Right lobe of liver (tissue), 6 donors: ENCODE measurements around the gene CA9. TPM values are rescaled to one million over a fixed set of nuclear protein-coding genes. Genes with fewer than 3 reads are reported as not detected.

Experiments used
- ATAC-seq, 4 donors: fragments of 200-7000 bp; cut with Tn5 transposase; one replicate each; pipeline ENCODE4 v1.9.1; 2020; ENCODE audit warnings: mild to moderate bottlenecking in 4 of 4, moderate library complexity in 4 of 4
- DNase-seq, 3 donors: peaks; one replicate each; pipeline ENCODE4 v3.0.0-alpha.2; 2020
- H3K27ac ChIP-seq, 3 donors: fragments of 200-600 bp; one replicate each; pipeline ENCODE4 v1.8.0; 2022
- H3K27me3 ChIP-seq, 2 donors: fragments of 200-600 bp; one replicate each; pipeline ENCODE4 v1.8.0; 2022
- H3K36me3 ChIP-seq, 4 donors: fragments of 200-600 bp; sonication (generic) in 1 of 4; one replicate each; pipeline versions ENCODE4 v1.5.1 to v1.8.0; 2017 to 2022; ENCODE audit warnings: control low read depth in 1 of 4
- H3K4me1 ChIP-seq, 4 donors: fragments of 200-600 bp; sonication (generic) in 1 of 4; one replicate each; pipeline versions ENCODE4 v1.5.1 to v1.8.0; 2017 to 2022; ENCODE audit warnings: control low read depth in 1 of 4
- H3K4me3 ChIP-seq, 3 donors: fragments of 200-600 bp; one replicate each; pipeline ENCODE4 v1.8.0; 2022
- H3K9me3 ChIP-seq, 4 donors: fragments of 200-600 bp; sonication (generic) in 1 of 4; one replicate each; pipeline versions ENCODE4 v1.5.1 to v1.8.0; 2017 to 2022; ENCODE audit warnings: control low read depth in 1 of 4
- CTCF ChIP-seq, 4 donors: fragments of 200-600 bp in 3 of 4; fragments of 450-650 bp in 1 of 4; IDR thresholded peaks; one replicate each; pipeline versions ENCODE4 v1.5.1 to v1.8.0; 2016 to 2022; ENCODE audit warnings: antibody characterized with exemption in 4 of 4, mild to moderate bottlenecking in 2 of 4
- POLR2A ChIP-seq: fragments of 450-650 bp; IDR thresholded peaks from one replicate; pipeline ENCODE4 v1.6.1; 2017; ENCODE audit warnings: antibody characterized with exemption, mild to moderate bottlenecking
- WGBS: methylation state at CpG from one replicate; pipeline ENCODE4 v1.1.6; 2018; ENCODE audit warnings: low coverage, low lambda C conversion rate; ENCODE audit not compliant: insufficient coverage; ENCODE audit errors: missing lambda C conversion rate; 5-methylcytosine and 5-hydroxymethylcytosine counted together
- intact Hi-C, 2 donors: fragments of 100-400 bp; cut with DNase I; formaldehyde crosslinking; loops; one replicate each; pipeline versions ENCODE4 v1.11.2 to v1.14.1; 2022
- total RNA-seq, 6 experiments: library from RNA; depleted of rRNA in 2 of 6; stranded (reverse); fragments of >200 nt in 2 of 6; fragmentation: NEBNext Ultra II Directional in 3 of 6; extraction: Animal tissue kit (Norgen Biotek cat#: 25700) in 3 of 6; gene quantifications; one replicate each; pipeline versions ENCODE4 v1.1.0 to v1.2.4, GENCODE V29; 2016 to 2023
- donor health status: DM: no; HTN: yes; CAD: no.
- donor health status: DM: no; HTN: no; CAD: no.
- donor health status: DM: no; HTN: no; CAD: no.
- donor health status: DM: no; HTN: yes; CAD: no.
- donor health status: DM: no; HTN: yes; CAD: no.

CA9 gene
- total RNA-seq, 6 experiments from 2014 or later: 0.64 to 1.6 (median 0.93) TPM; not detected in 1

GRCh38 chr9:35708146-35708545 is 34.4 kb downstream of the CA9 start:
- no peak for ATAC-seq
- Histone ChIP-seq H3K27ac (no peak overlapping the region), H3K4me1 (no peaks in the 10 kb centered on the region), H3K4me3 (no peak overlapping the region), H3K36me3 (peaks cover 46 to 98% (median 69%) of the 10 kb centered on the region in 4 donors), H3K27me3 (no peaks in the 10 kb centered on the region), H3K9me3 (no peaks in the 10 kb centered on the region)
- TF ChIP-seq CTCF (IDR thresholded peaks at IDR 0.05) (no peak), POLR2A (no peak)
- intact Hi-C loops: no loop called here
- WGBS: 97% methylated on average over 3 of the region's 4 CpGs
- no peak for DNase-seq

DNA sequence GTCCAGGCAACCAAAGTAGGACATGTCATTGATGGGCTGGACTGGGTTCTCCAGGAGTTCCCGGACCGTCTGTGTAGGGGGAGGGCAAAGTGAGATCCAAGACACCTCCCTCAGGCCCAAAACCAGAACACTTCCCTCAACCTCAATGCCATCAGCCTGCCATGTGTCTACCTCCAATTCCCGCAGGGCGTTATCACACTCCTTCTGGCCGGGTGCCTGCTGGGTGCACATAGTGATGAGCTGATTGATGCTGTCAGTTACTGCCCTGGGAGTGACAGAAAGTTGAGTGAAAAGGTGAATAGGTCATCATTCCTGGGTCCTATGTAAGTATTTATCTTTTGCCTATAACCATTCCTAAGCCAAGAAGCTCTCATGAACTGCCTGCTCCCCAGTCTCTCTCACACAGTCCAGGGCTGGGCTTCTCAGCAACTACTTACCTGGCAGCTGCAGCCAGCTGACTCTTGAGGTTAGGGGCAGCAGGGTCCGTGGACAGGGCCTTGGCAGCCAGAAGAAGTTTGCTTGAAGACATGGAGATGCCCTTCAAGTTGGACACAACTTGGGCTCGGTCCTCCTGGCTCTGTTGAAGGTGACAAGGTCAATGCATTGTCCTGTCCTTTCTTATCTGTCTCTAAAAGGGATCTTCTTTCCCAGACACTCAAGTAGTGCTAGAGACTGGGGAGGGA is 37.2 kb downstream of the CA9 start:
- H3K36me3 ChIP-seq: peaks cover 46 to 98% (median 76%) of the 10 kb centered on the region in 4 donors
- H3K27ac ChIP-seq: no peak overlapping the region
- H3K9me3 ChIP-seq: no peaks in the 10 kb centered on the region
- H3K27me3 ChIP-seq: no peaks in the 10 kb centered on the region
- ATAC-seq (no peak), DNase-seq (no peak)
- intact Hi-C loops: no loop called here
- H3K4me3 ChIP-seq: no peak overlapping the region
- no peaks in the 10 kb centered on the region for H3K4me1 ChIP-seq
- 78% methylated on average over 7 of the region's 7 CpGs for WGBS
- TF ChIP-seq CTCF (IDR thresholded peaks at IDR 0.05) (no peak), POLR2A (no peak)

DNA sequence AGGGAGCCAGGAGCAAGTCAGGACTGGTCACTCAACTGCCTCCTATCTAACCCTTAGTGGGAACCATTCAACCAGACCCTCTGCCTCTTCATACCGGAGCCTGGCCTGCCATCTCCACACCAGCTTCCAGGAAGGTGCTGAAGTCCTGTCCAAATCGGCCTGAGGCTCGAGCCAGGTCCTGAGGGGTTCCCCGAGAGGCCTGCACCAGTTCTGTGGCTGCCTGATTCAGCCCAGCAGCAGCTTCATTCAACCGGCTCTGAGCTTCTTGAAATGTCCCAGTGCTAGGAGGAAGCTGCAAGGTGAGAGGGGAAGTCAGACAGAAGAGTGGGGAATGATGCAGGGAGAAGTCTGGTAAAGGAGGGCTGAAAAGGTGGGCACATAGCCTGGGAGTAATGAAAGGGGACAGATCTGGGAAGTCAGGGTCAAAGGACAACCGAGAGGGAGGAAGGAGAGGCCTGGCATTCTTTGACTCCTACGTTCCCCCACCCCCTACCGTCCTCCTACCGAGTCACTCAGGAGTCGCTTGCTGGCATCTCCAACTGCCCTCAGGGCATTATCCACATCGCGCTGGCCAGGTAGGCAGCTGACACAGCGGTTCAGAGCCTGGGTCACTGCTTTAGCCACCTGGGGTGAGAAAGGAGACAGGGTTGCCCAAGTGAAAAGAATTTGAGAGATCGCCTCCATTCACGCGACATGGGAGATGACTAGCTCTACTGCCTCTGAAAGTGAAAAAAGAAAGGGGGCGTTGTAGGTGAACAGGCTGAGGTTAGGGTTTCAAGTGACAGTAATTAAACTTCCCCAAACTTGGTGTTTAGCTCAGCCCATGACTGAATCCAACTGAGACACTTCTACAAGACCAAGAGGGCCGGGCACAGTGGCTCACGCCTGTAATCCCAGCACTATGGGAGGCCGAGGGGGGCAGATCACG is 38.0 kb downstream of the CA9 start:
- intact Hi-C loops: no loop called here
- Histone ChIP-seq H3K36me3 (peaks cover 45 to 98% (median 76%) of the 10 kb centered on the region in 4 donors), H3K27ac (no peak overlapping the region), H3K4me3 (no peak overlapping the region), H3K4me1 (no peaks in the 10 kb centered on the region), H3K27me3 (no peaks in the 10 kb centered on the region), H3K9me3 (no peaks in the 10 kb centered on the region)
- no peak for TF ChIP-seq POLR2A
- TF ChIP-seq CTCF (IDR thresholded peaks at IDR 0.05): no peak
- no peak for DNase-seq
- ATAC-seq: no peak
- WGBS: 89% methylated on average over 14 of the region's 21 CpGs

DNA sequence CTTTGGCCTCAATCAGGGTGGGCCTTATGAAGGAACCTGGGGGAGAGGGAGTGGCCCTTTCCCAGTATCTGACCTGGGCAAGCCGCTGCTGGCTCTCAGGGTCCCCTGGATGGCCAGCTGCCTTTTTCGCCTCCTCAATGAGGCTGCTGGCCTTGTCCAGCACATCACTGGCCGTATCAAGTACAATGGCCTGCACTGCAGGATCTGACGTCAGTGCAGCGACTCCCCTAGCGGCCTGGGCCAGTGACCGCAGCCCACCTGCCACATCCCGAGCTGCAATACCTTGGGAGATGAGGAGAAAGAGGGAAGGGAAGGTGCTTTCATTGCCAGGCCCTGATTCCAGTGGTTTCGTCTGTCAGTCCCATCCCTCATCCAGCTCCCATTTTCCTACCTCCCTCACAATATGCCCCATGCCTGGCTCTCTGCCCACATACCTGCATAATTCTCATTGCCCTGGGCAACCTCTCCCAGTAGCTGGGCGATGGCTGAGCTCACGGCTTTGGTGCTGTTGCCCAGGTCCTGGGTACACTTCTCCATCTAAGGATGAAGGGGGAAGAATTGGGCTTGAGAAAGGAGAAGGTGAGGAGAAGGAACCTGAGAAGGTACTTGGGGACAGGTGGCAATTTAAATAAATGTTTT is 39.2 kb downstream of the CA9 start:
- Histone ChIP-seq H3K9me3 (no peaks in the 10 kb centered on the region), H3K4me3 (no peak overlapping the region), H3K27ac (no peak overlapping the region), H3K27me3 (no peaks in the 10 kb centered on the region), H3K4me1 (no peaks in the 10 kb centered on the region), H3K36me3 (peaks cover 45 to 98% (median 75%) of the 10 kb centered on the region in 4 donors)
- intact Hi-C loops: no loop called here
- TF ChIP-seq POLR2A (no peak), CTCF (IDR thresholded peaks at IDR 0.05) (no peak)
- no peak for ATAC-seq
- no peak for DNase-seq
- 83% methylated on average over 5 of the region's 11 CpGs for WGBS
